OCI-LY7 (cell line): ENCODE results near the gene MTMR10.

Experiments used
- EZH2phosphoT487 ChIP-seq: fragments of 200-600 bp; sonication (generic); IDR thresholded peaks from 2 replicates; pipeline ENCODE4 v1.6.1; 2018; ENCODE audit warnings: low read depth, borderline replicate concordance, mild to moderate bottlenecking, mixed run types, antibody characterized with exemption, low read length, moderate library complexity, mixed read lengths
- TF ChIP-seq, protein P1 (sequence below): fragments of 200-600 bp; sonication (generic); conservative IDR thresholded peaks from 2 replicates; pipeline ENCODE4 v1.5.1; 2014; ENCODE audit warnings: mild to moderate bottlenecking, antibody characterized with exemption, low read length, moderate library complexity, mixed read lengths

DNA sequence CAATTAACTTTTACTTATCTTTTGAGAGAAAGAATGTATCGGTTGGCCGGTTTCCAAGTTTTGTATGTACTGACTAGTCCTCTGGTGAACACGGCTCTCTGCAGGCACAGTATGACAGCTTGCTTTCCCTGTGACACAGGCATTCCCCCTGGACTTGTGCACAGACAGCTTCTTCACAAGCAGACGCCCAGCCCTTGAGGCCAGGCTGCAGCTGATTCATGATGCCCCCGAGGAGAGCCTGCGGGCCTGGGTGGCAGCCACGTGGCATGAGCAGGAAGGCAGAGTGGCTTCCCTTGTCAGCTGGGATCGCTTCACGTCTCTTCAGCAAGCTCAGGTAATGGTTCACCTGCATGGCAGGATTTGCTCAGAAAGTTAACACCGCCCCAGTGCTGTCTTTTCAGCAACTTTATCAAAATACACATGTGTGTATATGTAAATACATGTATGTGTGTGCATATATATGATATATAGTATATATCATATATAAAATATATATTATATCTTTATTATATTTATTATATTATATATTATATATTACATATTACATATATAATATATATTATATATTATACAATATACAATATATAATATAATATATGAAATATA lies 62.3 kb downstream of the MTMR10 start:
- TF ChIP-seq, protein P1, sequence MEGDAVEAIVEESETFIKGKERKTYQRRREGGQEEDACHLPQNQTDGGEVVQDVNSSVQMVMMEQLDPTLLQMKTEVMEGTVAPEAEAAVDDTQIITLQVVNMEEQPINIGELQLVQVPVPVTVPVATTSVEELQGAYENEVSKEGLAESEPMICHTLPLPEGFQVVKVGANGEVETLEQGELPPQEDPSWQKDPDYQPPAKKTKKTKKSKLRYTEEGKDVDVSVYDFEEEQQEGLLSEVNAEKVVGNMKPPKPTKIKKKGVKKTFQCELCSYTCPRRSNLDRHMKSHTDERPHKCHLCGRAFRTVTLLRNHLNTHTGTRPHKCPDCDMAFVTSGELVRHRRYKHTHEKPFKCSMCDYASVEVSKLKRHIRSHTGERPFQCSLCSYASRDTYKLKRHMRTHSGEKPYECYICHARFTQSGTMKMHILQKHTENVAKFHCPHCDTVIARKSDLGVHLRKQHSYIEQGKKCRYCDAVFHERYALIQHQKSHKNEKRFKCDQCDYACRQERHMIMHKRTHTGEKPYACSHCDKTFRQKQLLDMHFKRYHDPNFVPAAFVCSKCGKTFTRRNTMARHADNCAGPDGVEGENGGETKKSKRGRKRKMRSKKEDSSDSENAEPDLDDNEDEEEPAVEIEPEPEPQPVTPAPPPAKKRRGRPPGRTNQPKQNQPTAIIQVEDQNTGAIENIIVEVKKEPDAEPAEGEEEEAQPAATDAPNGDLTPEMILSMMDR: no peak
- TF ChIP-seq EZH2phosphoT487: no peak
